Caco-2 (cell line): ENCODE data around the gene TJP2. TPM values are rescaled to one million over a fixed set of nuclear protein-coding genes. Genes with fewer than 3 reads are reported as not detected.

Experiments used
- BruUV-seq: library from RNA; stranded (reverse); fragments of 400-500 nt; replicated peaks from 2 replicates; lab custom pipeline; 2021; lab: Mats Ljungman, UMichigan
- CTCF ChIA-PET: fragments of 300-600 bp; sonication (Branson Sonifier 250); formaldehyde crosslinking; loops from one replicate; lab custom pipeline; 2022; ENCODE audit warnings: antibody characterized with exemption; lab: Charles Lee
- POLR2A ChIA-PET: fragments of 300-600 bp; sonication (Branson Sonifier 250); formaldehyde crosslinking; loops from one replicate; lab custom pipeline; 2022; ENCODE audit warnings: antibody characterized with exemption; lab: Charles Lee
- DNase-seq, 2 experiments: peaks; one replicate each; pipeline versions ENCODE4 v3.0.0 to v3.0.0-alpha.2; 2020 to 2022
- H3K27me3 ChIP-seq: replicated peaks from 2 replicates; pipeline ENCODE4 v1.6.0; 2011; ENCODE audit warnings: low read length; ENCODE audit not compliant: control insufficient read depth, insufficient read depth
- H3K36me3 ChIP-seq: 2 replicates; pipeline ENCODE4 v1.5.1; 2011; ENCODE audit warnings: low read length; ENCODE audit not compliant: control insufficient read depth, insufficient read depth
- H3K4me1 ChIP-seq: fragments of 250-450 bp; sonication (Bioruptor Pico); 2 replicates; pipeline ENCODE4 v1.5.1; 2020; ENCODE audit warnings: mild to moderate bottlenecking
- H3K4me3 ChIP-seq: 2 replicates; pipeline ENCODE4 v1.5.1; 2011; ENCODE audit warnings: low read depth, mild to moderate bottlenecking, control low read depth, low read length
- H3K9me3 ChIP-seq: fragments of 250-450 bp; sonication (Bioruptor Pico); 2 replicates; pipeline ENCODE4 v1.5.1; 2020; ENCODE audit warnings: mild to moderate bottlenecking, moderate library complexity
- H3K27ac Mint-ChIP-seq: one replicate; pipeline ENCODE4 v1.8.0; 2022; ENCODE audit warnings: mixed read lengths; ENCODE audit not compliant: unreplicated experiment
- H3K27me3 Mint-ChIP-seq: one replicate; pipeline ENCODE4 v1.8.0; 2022; ENCODE audit warnings: mixed read lengths; ENCODE audit not compliant: insufficient read depth, unreplicated experiment
- H3K36me3 Mint-ChIP-seq: one replicate; pipeline ENCODE4 v1.8.0; 2022; ENCODE audit warnings: mild to moderate bottlenecking, mixed read lengths; ENCODE audit not compliant: insufficient read depth, unreplicated experiment
- H3K4me1 Mint-ChIP-seq: one replicate; pipeline ENCODE4 v1.8.0; 2022; ENCODE audit warnings: low read depth, mixed read lengths; ENCODE audit not compliant: unreplicated experiment
- H3K4me3 Mint-ChIP-seq: one replicate; pipeline ENCODE4 v1.8.0; 2022; ENCODE audit warnings: mild to moderate bottlenecking, moderate library complexity, mixed read lengths; ENCODE audit not compliant: unreplicated experiment
- H3K9me3 Mint-ChIP-seq: one replicate; pipeline ENCODE4 v1.8.0; 2022; ENCODE audit warnings: mixed read lengths; ENCODE audit not compliant: unreplicated experiment
- CTCF ChIP-seq, 2 experiments: fragments of 200-600 bp in 1 of 2; IDR thresholded peaks; 1 replicate in 1 of 2; 2 replicates in 1 of 2; pipeline versions ENCODE4 v1.5.1 to v1.8.0; 2011 to 2022; ENCODE audit warnings: antibody characterized with exemption in 1 of 2, control low read depth in 1 of 2, inconsistent platforms in 1 of 2, low read depth in 1 of 2, low read length in 1 of 2, mild to moderate bottlenecking in 1 of 2, moderate library complexity in 1 of 2; ENCODE audit not compliant: insufficient read depth in 1 of 2, severe bottlenecking in 1 of 2, unreplicated experiment in 1 of 2
- intact Hi-C: fragments of 100-400 bp; cut with micrococcal nuclease; formaldehyde crosslinking; loops from one replicate; pipeline ENCODE4 v1.10.0; 2022; ENCODE audit not compliant: unreplicated experiment
- total RNA-seq: library from RNA; stranded (reverse); gene quantifications from 2 replicates; pipeline ENCODE4 v1.2.3, GENCODE V29; 2022

TJP2 gene
- total RNA-seq, 1 experiment from 2014 or later: 36.7 TPM

GRCh38 chr9:69211424-69212036 is 37.5 kb downstream of the TJP2 start:
- H3K4me1 ChIP-seq: no peaks in the 10 kb centered on the region
- Mint-ChIP-seq H3K4me3 (no peak overlapping the region), H3K27me3 (no peaks in the 10 kb centered on the region), H3K4me1 (no peaks in the 10 kb centered on the region), H3K9me3 (no peaks in the 10 kb centered on the region), H3K27ac (no peak overlapping the region), H3K36me3 (peaks cover 5% of the 10 kb centered on the region)
- CTCF ChIA-PET: no interaction called here
- H3K9me3 ChIP-seq: no peaks in the 10 kb centered on the region
- H3K36me3 ChIP-seq: no peaks in the 10 kb centered on the region
- POLR2A ChIA-PET: no interaction called here
- no peaks in the 10 kb centered on the region for H3K27me3 ChIP-seq
- TF ChIP-seq CTCF (IDR thresholded peaks at IDR 0.05; ENCODE audit: insufficient read depth in 1 of 2, low read depth in 1 of 2, low read length in 1 of 2, severe bottlenecking in 1 of 2, unreplicated experiment in 1 of 2): no peak
- intact Hi-C loops: no loop called here
- no TSS peak for BruUV-seq
- no peak for DNase-seq
- no peak overlapping the region for H3K4me3 ChIP-seq

GRCh38 chr9:69213647-69214046 is 39.6 kb downstream of the TJP2 start:
- no peak for DNase-seq
- H3K27me3 ChIP-seq: no peaks in the 10 kb centered on the region
- H3K27ac Mint-ChIP-seq: no peak overlapping the region
- H3K9me3 Mint-ChIP-seq: no peaks in the 10 kb centered on the region
- peaks cover 5% of the 10 kb centered on the region for H3K36me3 Mint-ChIP-seq
- TF ChIP-seq CTCF (IDR thresholded peaks at IDR 0.05; ENCODE audit: insufficient read depth in 1 of 2, low read depth in 1 of 2, low read length in 1 of 2, severe bottlenecking in 1 of 2, unreplicated experiment in 1 of 2): no peak
- H3K36me3 ChIP-seq: no peaks in the 10 kb centered on the region
- no peak overlapping the region for H3K4me3 ChIP-seq
- H3K9me3 ChIP-seq: no peaks in the 10 kb centered on the region
- no peaks in the 10 kb centered on the region for H3K27me3 Mint-ChIP-seq
- ChIA-PET POLR2A (no interaction called here), CTCF (interaction anchor here (0.6 kb wide), 1 partner anchor 34 kb away, joined by 5 read pairs; no protein-coding TSS in a partner anchor)
- H3K4me1 ChIP-seq: no peaks in the 10 kb centered on the region
- no TSS peak for BruUV-seq
- intact Hi-C loops: no loop called here
- H3K4me3 Mint-ChIP-seq: no peak overlapping the region
- H3K4me1 Mint-ChIP-seq: no peaks in the 10 kb centered on the region

- H3K4me3 Mint-ChIP-seq: no peak overlapping the region
- no peaks in the 10 kb centered on the region for H3K9me3 Mint-ChIP-seq
- H3K27ac Mint-ChIP-seq: no peak overlapping the region
- CTCF ChIA-PET: no interaction called here
- no TSS peak for BruUV-seq
- no peak for DNase-seq
- intact Hi-C loops: no loop called here
- Histone ChIP-seq H3K4me1 (no peaks in the 10 kb centered on the region), H3K4me3 (no peak overlapping the region), H3K36me3 (no peaks in the 10 kb centered on the region), H3K9me3 (no peaks in the 10 kb centered on the region), H3K27me3 (no peaks in the 10 kb centered on the region)
- POLR2A ChIA-PET: no interaction called here
- TF ChIP-seq CTCF (IDR thresholded peaks at IDR 0.05; ENCODE audit: insufficient read depth in 1 of 2, low read depth in 1 of 2, low read length in 1 of 2, severe bottlenecking in 1 of 2, unreplicated experiment in 1 of 2): no peak
- no peaks in the 10 kb centered on the region for H3K27me3 Mint-ChIP-seq
- peaks cover 5% of the 10 kb centered on the region for H3K36me3 Mint-ChIP-seq
- no peaks in the 10 kb centered on the region for H3K4me1 Mint-ChIP-seq
Observed at GRCh38 chr9:69214939-69215338, 40.9 kb downstream of the TJP2 start.
